Right kidney (tissue), 1 donor: ENCODE measurements around the gene RFWD3.

Experiments
- DNase-seq: peaks from one replicate; pipeline ENCODE4 v3.0.0-alpha.2; 2016

The RFWD3 gene

GRCh38 chr16:74580833-74581232 is 85.8 kb downstream of the RFWD3 start:
- no peak for DNase-seq

DNA sequence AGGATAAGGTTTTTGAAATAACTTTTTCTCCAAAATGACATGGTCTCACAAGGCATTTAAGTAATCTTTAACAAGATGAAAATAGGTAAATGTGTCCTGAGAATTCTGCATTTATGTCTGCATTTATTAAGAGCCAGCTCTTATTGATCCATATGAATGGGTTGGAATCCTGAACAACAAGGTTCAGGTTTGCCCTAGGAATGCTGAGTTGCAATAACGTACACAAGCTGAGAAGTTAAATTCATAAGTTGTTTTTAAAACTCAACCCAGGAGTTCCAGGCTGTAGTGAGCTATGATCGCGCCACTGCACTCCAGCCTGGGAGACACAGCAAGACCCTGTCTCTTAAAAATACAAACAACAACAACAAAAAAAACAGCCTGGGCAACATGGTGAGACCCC is 87.8 kb downstream of the RFWD3 start:
- no peak for DNase-seq

DNA sequence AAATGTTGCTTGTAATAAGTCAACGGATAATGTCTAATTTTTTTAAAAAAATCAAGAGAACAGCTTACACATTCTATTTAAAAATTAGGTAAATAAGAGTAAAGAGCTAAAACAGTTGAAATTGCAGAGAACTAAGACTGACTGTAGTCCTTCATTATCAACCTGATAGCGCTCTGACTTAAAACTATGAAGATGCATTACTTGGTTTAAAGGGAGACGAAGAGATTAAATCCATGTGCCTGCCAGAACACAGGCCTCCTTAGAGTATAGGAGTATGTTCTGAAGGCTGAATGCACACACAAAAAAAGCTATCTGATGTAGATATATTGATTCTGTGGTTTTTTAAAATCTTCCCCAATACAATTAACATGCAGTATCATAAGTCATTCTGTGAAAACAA is 88.2 kb downstream of the RFWD3 start:
- DNase-seq, result no peak

GRCh38 chr16:74577882-74578366 is 88.8 kb downstream of the RFWD3 start:
- DNase-seq, result no peak

GRCh38 chr16:74575807-74576643 is 90.7 kb downstream of the RFWD3 start:
- DNase-seq, result no peak

- DNase-seq, result no peak
These were observed 91.4 kb downstream of the RFWD3 start for GRCh38 chr16:74575175-74575806.

GRCh38 chr16:74574146-74574545 is 92.5 kb downstream of the RFWD3 start:
- DNase-seq, result no peak

DNA sequence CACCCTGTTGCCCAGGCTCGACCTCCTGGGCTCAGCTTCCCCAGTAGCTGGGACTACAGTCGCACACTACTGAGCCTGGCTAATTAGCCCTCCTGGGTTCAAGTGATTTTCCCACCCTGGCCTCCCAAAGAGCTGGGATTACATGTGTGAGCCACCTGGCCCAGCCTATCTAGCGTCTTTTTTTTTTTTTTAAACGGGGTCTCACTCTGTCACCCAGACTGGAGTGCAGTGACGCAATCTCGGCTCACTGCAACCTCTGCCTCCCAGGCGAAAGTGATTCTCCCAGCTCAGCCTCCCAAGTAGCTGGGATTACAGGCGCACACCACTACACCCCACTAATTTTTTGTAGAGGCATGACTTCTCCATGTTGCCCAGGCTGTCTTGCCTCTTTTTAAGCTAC is 93.1 kb downstream of the RFWD3 start:
- no peak for DNase-seq
